IPS-15b (cell line): ENCODE results near the gene EIF2B4.
"Not testable (repeated sequence)": the region's sequence is repeated elsewhere in the genome, so short reads cannot be mapped to it uniquely, and the experiment has no call there.

Experiments used
- H3K27me3 ChIP-seq: one replicate; pipeline ENCODE4 v1.6.1; 2013; ENCODE audit warnings: low read length; ENCODE audit not compliant: control insufficient read depth, insufficient read depth
- H3K36me3 ChIP-seq: one replicate; pipeline ENCODE4 v1.6.1; 2013; ENCODE audit warnings: low read length; ENCODE audit not compliant: control insufficient read depth, insufficient read depth
- H3K4me1 ChIP-seq: one replicate; pipeline ENCODE4 v1.6.1; 2013; ENCODE audit warnings: mild to moderate bottlenecking, low read length; ENCODE audit not compliant: control insufficient read depth, insufficient read depth
- H3K4me3 ChIP-seq: one replicate; pipeline ENCODE4 v1.5.1; 2013; ENCODE audit warnings: low read depth, low read length
- H3K9ac ChIP-seq: one replicate; pipeline ENCODE4 v1.6.1; 2013; ENCODE audit warnings: low read depth, mild to moderate bottlenecking, low read length
- H3K9me3 ChIP-seq: one replicate; pipeline ENCODE4 v1.6.1; 2013; ENCODE audit warnings: mild to moderate bottlenecking, low read length; ENCODE audit not compliant: control insufficient read depth, insufficient read depth

The EIF2B4 gene

GRCh38 chr2:27322301-27322765, 47.8 kb downstream of the EIF2B4 start:
- Histone ChIP-seq H3K9ac (peak overlapping the region; percentile 98), H3K4me1 (peaks cover 10% of the 10 kb centered on the region), H3K27me3 (no peaks in the 10 kb centered on the region), H3K36me3 (peaks cover 14% of the 10 kb centered on the region), H3K9me3 (no peaks in the 10 kb centered on the region), H3K4me3 (peak overlapping the region; percentile 99)

DNA sequence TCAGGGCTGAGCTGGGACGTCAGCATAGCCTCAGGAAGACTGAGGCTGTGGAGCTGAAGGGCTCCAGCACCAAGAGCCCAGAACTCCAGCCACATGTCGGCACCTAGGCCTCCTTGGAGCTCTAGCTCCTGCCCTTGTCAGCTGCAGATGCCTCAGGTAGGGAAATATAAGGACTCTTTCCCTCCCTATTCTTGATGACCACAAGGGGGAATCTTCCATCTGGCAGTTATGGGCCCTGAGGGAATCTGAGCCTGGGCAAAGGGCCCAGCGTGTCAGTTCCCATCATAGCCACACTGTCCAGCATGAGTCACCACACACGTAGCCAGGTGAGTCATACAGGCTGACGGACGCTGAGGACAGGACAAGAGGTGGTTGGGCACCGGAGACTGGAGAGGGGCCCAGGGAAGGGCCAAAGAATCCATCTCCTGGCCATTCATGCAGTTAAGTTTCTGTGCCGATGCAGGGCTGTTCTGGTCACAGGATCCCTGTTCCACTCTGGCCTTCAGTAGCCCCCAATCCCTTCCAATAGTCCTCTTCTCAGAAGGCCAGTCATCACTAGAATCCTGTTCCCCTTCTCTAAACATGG, 49.1 kb downstream of the EIF2B4 start:
- H3K27me3 ChIP-seq = no peaks in the 10 kb centered on the region
- no peaks in the 10 kb centered on the region for H3K9me3 ChIP-seq
- peaks cover 10% of the 10 kb centered on the region for H3K4me1 ChIP-seq
- peaks cover 2% of the 10 kb centered on the region for H3K36me3 ChIP-seq
- H3K9ac ChIP-seq = no peak overlapping the region
- no peak overlapping the region for H3K4me3 ChIP-seq

DNA sequence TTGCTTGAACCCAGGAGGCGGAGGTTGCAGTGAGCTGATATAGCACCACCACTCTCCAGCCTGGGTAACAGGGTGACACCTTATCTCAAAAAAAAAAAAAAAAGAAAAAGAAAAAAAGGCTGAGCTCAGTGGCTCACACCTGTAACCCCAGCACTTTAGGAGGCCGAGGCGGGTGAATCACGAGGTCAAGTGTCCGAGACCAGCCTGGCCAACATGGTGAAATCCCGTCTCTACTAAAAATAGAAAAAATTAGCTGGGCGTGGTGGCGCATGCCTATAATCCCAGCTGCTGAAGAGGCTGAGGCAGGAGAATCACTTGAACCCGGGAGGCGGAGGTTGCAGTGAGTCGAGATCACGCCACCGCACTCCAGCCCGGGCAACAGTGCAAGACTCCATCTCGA, 50.3 kb downstream of the EIF2B4 start:
- H3K27me3 ChIP-seq, H3K4me3 ChIP-seq, H3K9ac ChIP-seq, H3K9me3 ChIP-seq, H3K36me3 ChIP-seq, H3K4me1 ChIP-seq: not testable (repeated sequence)

- H3K27me3 ChIP-seq = no peaks in the 10 kb centered on the region
- no peaks in the 10 kb centered on the region for H3K9me3 ChIP-seq
- no peaks in the 10 kb centered on the region for H3K4me1 ChIP-seq
- H3K9ac ChIP-seq = no peak overlapping the region
- H3K4me3 ChIP-seq = no peak overlapping the region
- no peaks in the 10 kb centered on the region for H3K36me3 ChIP-seq
Measured at GRCh38 chr2:27316655-27317412, 53.3 kb downstream of the EIF2B4 start.

- H3K9ac ChIP-seq = no peak overlapping the region
- H3K27me3 ChIP-seq = no peaks in the 10 kb centered on the region
- no peaks in the 10 kb centered on the region for H3K9me3 ChIP-seq
- H3K4me1 ChIP-seq = no peaks in the 10 kb centered on the region
- H3K36me3 ChIP-seq = no peaks in the 10 kb centered on the region
- H3K4me3 ChIP-seq = no peak overlapping the region
Measured at GRCh38 chr2:27315122-27315521, 55.0 kb downstream of the EIF2B4 start.

DNA sequence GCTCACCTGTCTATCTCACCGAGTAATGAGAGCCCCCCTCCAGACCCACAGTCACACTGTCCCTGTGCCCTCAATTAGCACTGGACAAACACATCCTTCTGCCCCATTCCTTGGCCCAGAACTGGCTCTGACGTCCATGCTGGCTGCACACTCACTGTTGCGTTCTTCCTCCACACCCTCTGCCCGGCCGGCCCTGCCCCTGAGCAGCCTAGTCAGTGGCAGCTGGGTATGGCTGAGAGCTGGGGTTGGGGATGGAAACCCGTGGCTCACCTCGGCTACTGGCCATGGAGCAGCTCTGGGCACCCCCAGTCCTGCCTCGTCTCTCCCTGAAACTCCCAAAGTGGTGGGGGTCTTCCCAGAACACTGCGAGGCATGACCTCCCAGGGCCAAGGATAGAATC, 55.4 kb downstream of the EIF2B4 start:
- H3K9me3 ChIP-seq = no peaks in the 10 kb centered on the region
- H3K4me1 ChIP-seq = no peaks in the 10 kb centered on the region
- no peak overlapping the region for H3K4me3 ChIP-seq
- H3K27me3 ChIP-seq = no peaks in the 10 kb centered on the region
- no peak overlapping the region for H3K9ac ChIP-seq
- H3K36me3 ChIP-seq = no peaks in the 10 kb centered on the region
